Activated CD4-positive, alpha-beta memory T cell treated with anti-CD3 and anti-CD28 coated beads, Interleukin-2, amount 10 ng/mL, durations not matched to agents 7 days and 5 days (primary cell): ENCODE measurements around the gene PTDSS2. TPM values are rescaled to one million over a fixed set of nuclear protein-coding genes. Genes with fewer than 3 reads are reported as not detected.

Experiments
- CTCF ChIA-PET: fragments of 350-600 bp; sonication (Branson Sonifier 250); formaldehyde crosslinking; loops from one replicate; lab custom pipeline; 2021; ENCODE audit warnings: antibody characterized with exemption, inconsistent platforms; lab: Charles Lee
- POLR2A ChIA-PET: fragments of 350-600 bp; sonication (Branson Sonifier 250); formaldehyde crosslinking; loops from one replicate; lab custom pipeline; 2021; ENCODE audit warnings: antibody characterized with exemption; lab: Charles Lee
- DNase-seq: peaks from one replicate; pipeline ENCODE4 v3.0.0-alpha.2; 2020
- H3K27ac Mint-ChIP-seq: one replicate; pipeline ENCODE4 v1.8.0; 2021; ENCODE audit warnings: mild to moderate bottlenecking, mixed read lengths
- H3K27me3 Mint-ChIP-seq: one replicate; pipeline ENCODE4 v1.8.0; 2021; ENCODE audit warnings: mixed read lengths
- H3K36me3 Mint-ChIP-seq: one replicate; pipeline ENCODE4 v1.8.0; 2021; ENCODE audit warnings: low read depth, mixed read lengths
- H3K4me1 Mint-ChIP-seq: one replicate; pipeline ENCODE4 v1.8.0; 2021; ENCODE audit warnings: mixed read lengths
- H3K4me3 Mint-ChIP-seq: one replicate; pipeline ENCODE4 v1.8.0; 2021; ENCODE audit warnings: mild to moderate bottlenecking, mixed read lengths
- H3K9me3 Mint-ChIP-seq: one replicate; pipeline ENCODE4 v1.8.0; 2021; ENCODE audit warnings: mixed read lengths
- total RNA-seq, 2 experiments: library from RNA; stranded (reverse); gene quantifications; one replicate each; pipeline ENCODE4 v1.2.3, GENCODE V29; 2021

Gene PTDSS2
- total RNA-seq, 2 experiments from 2014 or later = 20.1 to 21.5 TPM

GRCh38 chr11:535519-536454, 85.7 kb downstream of the PTDSS2 start, which contains the start of gene HRAS:
TSS of gene HRAS (minus strand) at chr11:535576.
- H3K27me3 Mint-ChIP-seq = no peaks in the 10 kb centered on the region
- H3K9me3 Mint-ChIP-seq = no peaks in the 10 kb centered on the region
- peak; percentile 96 for DNase-seq
- peak within 1 kb of the TSS; percentile 84 for H3K4me3 Mint-ChIP-seq
- CTCF ChIA-PET = interaction anchor here (0.7 to 2.7 kb wide), 6 partner anchors 15 to 213 kb away, joined by 3 to 11 read pairs (median 4); partner anchors contain the start of gene LMNTD2
- peak within 1 kb of the TSS; percentile 90 for H3K27ac Mint-ChIP-seq
- peaks cover 28% of the 10 kb centered on the region for H3K4me1 Mint-ChIP-seq
- POLR2A ChIA-PET = interaction anchor here (0.6 to 2.3 kb wide), 26 partner anchors 11 to 328 kb away, joined by 3 to 10 read pairs (median 4); partner anchors contain the start of genes BET1L, DEAF1, IRF7 and LMNTD2
- peaks cover 10% of the 10 kb centered on the region for H3K36me3 Mint-ChIP-seq

GRCh38 chr11:536841-537621, 87.0 kb downstream of the PTDSS2 start, which contains the start of gene LRRC56:
TSS of gene LRRC56 (plus strand) at chr11:537527. CDS start at chr11:540685, 3,158 bp downstream.
- ChIA-PET POLR2A (interaction anchor here (1.1 to 2.3 kb wide), 11 partner anchors 20 to 330 kb away, joined by 3 to 10 read pairs (median 6); partner anchors contain the start of genes BET1L, LMNTD2, PHRF1 and RIC8A), CTCF (interaction anchor here (0.7 to 1.4 kb wide), 4 partner anchors 18 to 212 kb away, joined by 3 to 4 read pairs (median 4); partner anchors contain the start of gene LMNTD2)
- DNase-seq = peak; percentile 89
- Mint-ChIP-seq H3K27ac (peak within 1 kb of the TSS; percentile 90), H3K27me3 (no peaks in the 10 kb centered on the region), H3K4me1 (peaks cover 26% of the 10 kb centered on the region), H3K36me3 (peaks cover 6% of the 10 kb centered on the region), H3K4me3 (peak within 1 kb of the TSS; percentile 84), H3K9me3 (no peaks in the 10 kb centered on the region)

GRCh38 chr11:537622-538430, 87.7 kb downstream of the PTDSS2 start:
- Mint-ChIP-seq H3K36me3 (peaks cover 2% of the 10 kb centered on the region), H3K27me3 (no peaks in the 10 kb centered on the region), H3K27ac (no peak overlapping the region), H3K4me1 (peaks cover 26% of the 10 kb centered on the region), H3K4me3 (peak overlapping the region; percentile 56), H3K9me3 (no peaks in the 10 kb centered on the region)
- no peak for DNase-seq
- POLR2A ChIA-PET = interaction anchor here (0.7 to 2.1 kb wide), 3 partner anchors 24 to 32 kb away, joined by 3 to 10 read pairs (median 5); no protein-coding TSS in a partner anchor
- CTCF ChIA-PET = no interaction called here

GRCh38 chr11:538431-539051, 88.5 kb downstream of the PTDSS2 start:
- Mint-ChIP-seq H3K4me3 (no peak overlapping the region), H3K9me3 (no peaks in the 10 kb centered on the region), H3K4me1 (peaks cover 26% of the 10 kb centered on the region), H3K27me3 (no peaks in the 10 kb centered on the region), H3K36me3 (peaks cover 2% of the 10 kb centered on the region), H3K27ac (no peak overlapping the region)
- POLR2A ChIA-PET = interaction anchor here (0.7 kb wide), 1 partner anchor 33 kb away, joined by 3 read pairs; no protein-coding TSS in a partner anchor
- DNase-seq = no peak
- CTCF ChIA-PET = no interaction called here

- Mint-ChIP-seq H3K9me3 (no peaks in the 10 kb centered on the region), H3K27me3 (no peaks in the 10 kb centered on the region), H3K4me3 (no peak overlapping the region), H3K36me3 (no peaks in the 10 kb centered on the region), H3K27ac (no peak overlapping the region), H3K4me1 (peaks cover 21% of the 10 kb centered on the region)
- ChIA-PET POLR2A (no interaction called here), CTCF (no interaction called here)
- DNase-seq = no peak
Measured at GRCh38 chr11:539971-540481, 89.9 kb downstream of the PTDSS2 start.

Other genes starting within 250 kb of the PTDSS2 start
- gene BET1L, start 242.9 kb upstream of the PTDSS2 start, total RNA-seq = 10 to 100 TPM; 39.3 to 44.5 TPM
- 100 to 1,000 TPM in 1 of 2 experiments, 10 to 100 TPM in 1; 98.7 to 103 TPM for gene RIC8A, start 242.6 kb upstream of the PTDSS2 start, total RNA-seq
- 10 to 100 TPM; 11.6 to 16.3 TPM for gene SIRT3, start 213.9 kb upstream of the PTDSS2 start, total RNA-seq
- 100 to 1,000 TPM; 156 to 160 TPM for gene PSMD13, start 213.3 kb upstream of the PTDSS2 start, total RNA-seq
- gene NLRP6, start 171.9 kb upstream of the PTDSS2 start, total RNA-seq = 1 to 10 TPM; 2.5 TPM
- 100 to 1,000 TPM; 113 to 117 TPM for gene PGGHG, start 161.2 kb upstream of the PTDSS2 start, total RNA-seq
- gene IFITM5, start 150.8 kb upstream of the PTDSS2 start, total RNA-seq = not detected
- gene IFITM2, start 142.5 kb upstream of the PTDSS2 start, total RNA-seq = 1,000 to 10,000 TPM; 1,637 to 1,643 TPM
- 1,000 to 10,000 TPM; 1,010 to 1,055 TPM for gene IFITM1, start 136.2 kb upstream of the PTDSS2 start, total RNA-seq
- gene IFITM3, start 129.4 kb upstream of the PTDSS2 start, total RNA-seq = 10 to 100 TPM; 52.3 to 58.8 TPM
- gene B4GALNT4, start 80.8 kb upstream of the PTDSS2 start, total RNA-seq = under 1 TPM; 0.23 to 0.53 TPM
- not detected for gene PKP3, start 56.1 kb upstream of the PTDSS2 start, total RNA-seq
- gene SIGIRR, start 35.3 kb upstream of the PTDSS2 start, total RNA-seq = 100 to 1,000 TPM; 170 to 178 TPM
- 10 to 100 TPM; 69.2 to 73.5 TPM for gene ANO9, start 8.3 kb upstream of the PTDSS2 start, total RNA-seq
- 100 to 1,000 TPM; 109 to 117 TPM for gene RNH1, start 57.0 kb downstream of the PTDSS2 start, total RNA-seq
- gene HRAS, start 85.3 kb downstream of the PTDSS2 start, total RNA-seq = 10 to 100 TPM; 45.1 to 52.5 TPM
- 1 to 10 TPM; 2.2 to 2.5 TPM for gene LRRC56, start 87.2 kb downstream of the PTDSS2 start, total RNA-seq
- 1 to 10 TPM; 2.5 to 3.2 TPM for gene LMNTD2, start 110.5 kb downstream of the PTDSS2 start, total RNA-seq
- 10 to 100 TPM; 32.7 to 32.8 TPM for gene RASSF7, start 110.7 kb downstream of the PTDSS2 start, total RNA-seq
- 10 to 100 TPM; 38.7 to 39.1 TPM for gene PHRF1, start 126.2 kb downstream of the PTDSS2 start, total RNA-seq
- 100 to 1,000 TPM; 220 to 221 TPM for gene IRF7, start 165.7 kb downstream of the PTDSS2 start, total RNA-seq
- gene CDHR5, start 174.7 kb downstream of the PTDSS2 start, total RNA-seq = not detected
- gene SCT, start 176.9 kb downstream of the PTDSS2 start, total RNA-seq = not detected
- under 1 TPM; 0.18 to 0.20 TPM for gene DRD4, start 187.0 kb downstream of the PTDSS2 start, total RNA-seq
- gene DEAF1, start 244.9 kb downstream of the PTDSS2 start, total RNA-seq = 10 to 100 TPM; 33.0 to 34.2 TPM
- gene TMEM80, start 245.5 kb downstream of the PTDSS2 start, total RNA-seq = 10 to 100 TPM; 22.6 to 25.3 TPM